Upper lobe of left lung (tissue), 6 donors: ENCODE data around the gene FBXO28. TPM values are rescaled to one million over a fixed set of nuclear protein-coding genes. Genes with fewer than 3 reads are reported as not detected.
A peak's percentile ranks its signal among the peaks of the same experiment; 100 is the strongest.

Experiments used
- ATAC-seq, 2 donors: fragments of 200-7000 bp; cut with Tn5 transposase; one replicate each; pipeline ENCODE4 v1.9.1; 2022; ENCODE audit warnings: mild to moderate bottlenecking in 2 of 2, moderate library complexity in 2 of 2; ENCODE audit not compliant: low FRiP score in 2 of 2
- DNase-seq, 2 donors: peaks; one replicate each; pipeline ENCODE4 v3.0.0-alpha.2; 2019 to 2020
- H3K27ac ChIP-seq, 4 donors: fragments of 200-600 bp; sonication (generic); one replicate each; pipeline ENCODE4 v1.5.1; 2016 to 2019
- H3K27me3 ChIP-seq, 4 donors: fragments of 200-600 bp; sonication (generic); one replicate each; pipeline ENCODE4 v1.5.1; 2017 to 2019
- H3K36me3 ChIP-seq, 4 donors: fragments of 200-600 bp; sonication (generic); one replicate each; pipeline ENCODE4 v1.5.1; 2016 to 2019
- H3K4me1 ChIP-seq, 4 donors: fragments of 200-600 bp; sonication (generic); one replicate each; pipeline ENCODE4 v1.5.1; 2018 to 2019
- H3K4me3 ChIP-seq, 4 donors: fragments of 200-600 bp; sonication (generic); one replicate each; pipeline ENCODE4 v1.5.1; 2017 to 2019; ENCODE audit warnings: mild to moderate bottlenecking in 2 of 4, moderate library complexity in 1 of 4
- H3K9me3 ChIP-seq, 4 donors: fragments of 200-600 bp; sonication (generic); one replicate each; pipeline ENCODE4 v1.5.1; 2018 to 2019
- EP300 ChIP-seq, 4 donors: sonication (generic); formaldehyde crosslinking; IDR thresholded peaks; one replicate each; pipeline ENCODE4 v1.5.1; 2017; ENCODE audit warnings: antibody characterized with exemption in 4 of 4, control low read depth in 2 of 4
- POLR2A ChIP-seq, 4 donors: fragments of 450-650 bp; IDR thresholded peaks; one replicate each; pipeline ENCODE4 v1.5.1; 2016 to 2017; ENCODE audit warnings: antibody characterized with exemption in 4 of 4, mild to moderate bottlenecking in 2 of 4
- POLR2AphosphoS5 ChIP-seq, 2 donors: sonication (generic); formaldehyde crosslinking; IDR thresholded peaks; one replicate each; pipeline ENCODE4 v1.5.1; 2017; ENCODE audit warnings: antibody characterized with exemption in 2 of 2
- WGBS, 2 donors: methylation state at CpG; one replicate each; pipeline ENCODE4 v1.1.5; 2017 to 2018; 5-methylcytosine and 5-hydroxymethylcytosine counted together
- total RNA-seq, 6 donors: library from RNA; depleted of rRNA in 4 of 6; stranded (reverse); fragments of >200 nt in 4 of 6; gene quantifications; one replicate each; pipeline versions ENCODE4 v1.1.0 to v1.2.1, GENCODE V29; 2016 to 2021
- TF ChIP-seq, protein P1 (sequence below), 6 experiments: fragments of 450-650 bp in 4 of 6; fragments of 200-600 bp in 2 of 6; sonication (generic) in 2 of 6; IDR thresholded peaks; one replicate each; pipeline ENCODE4 v1.5.1; 2016 to 2019; ENCODE audit warnings: antibody characterized with exemption in 6 of 6
- donor health status: DM: no; HTN: no; CAD: no; lungs with moderate emphysema.
- donor health status: DM: no; HTN: yes; CAD: no; lungs with severe emphysema.

FBXO28 gene
- total RNA-seq, 6 donors from 2014 or later = 9.1 to 34.8 (median 27.2) TPM

DNA sequence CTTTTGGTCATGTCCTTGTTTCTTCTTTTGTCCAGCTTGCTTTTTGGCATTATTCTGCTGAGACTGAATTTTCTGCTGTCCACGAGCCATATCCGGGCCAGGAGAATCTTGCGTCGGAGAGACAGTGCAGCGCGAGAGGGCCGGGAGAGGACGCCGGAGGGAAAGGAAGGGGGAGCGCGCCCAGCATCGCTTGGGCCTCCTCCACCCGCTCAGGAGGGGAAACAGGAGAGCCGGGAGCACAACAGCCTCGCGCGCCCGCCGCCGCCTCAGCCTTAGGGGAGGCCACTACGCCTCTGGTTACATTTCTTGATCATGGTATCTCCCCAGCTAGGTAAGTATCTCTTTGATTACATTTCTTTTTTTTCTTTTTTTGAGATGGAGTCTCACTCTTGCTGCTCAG is 61.7 kb downstream of the FBXO28 start:
- DNase-seq (peak in 1 of 2 donors; percentile 85), ATAC-seq (peak; percentile 75 to 80)
- WGBS, 2 donors = 23 to 33% methylated on average over 18 to 21 of the region's 21 CpGs
- H3K36me3 ChIP-seq = no peaks in the 10 kb centered on the region
- peaks cover 0 to 5% (median 2%) of the 10 kb centered on the region in 4 donors for H3K4me1 ChIP-seq
- TF ChIP-seq, protein P1, sequence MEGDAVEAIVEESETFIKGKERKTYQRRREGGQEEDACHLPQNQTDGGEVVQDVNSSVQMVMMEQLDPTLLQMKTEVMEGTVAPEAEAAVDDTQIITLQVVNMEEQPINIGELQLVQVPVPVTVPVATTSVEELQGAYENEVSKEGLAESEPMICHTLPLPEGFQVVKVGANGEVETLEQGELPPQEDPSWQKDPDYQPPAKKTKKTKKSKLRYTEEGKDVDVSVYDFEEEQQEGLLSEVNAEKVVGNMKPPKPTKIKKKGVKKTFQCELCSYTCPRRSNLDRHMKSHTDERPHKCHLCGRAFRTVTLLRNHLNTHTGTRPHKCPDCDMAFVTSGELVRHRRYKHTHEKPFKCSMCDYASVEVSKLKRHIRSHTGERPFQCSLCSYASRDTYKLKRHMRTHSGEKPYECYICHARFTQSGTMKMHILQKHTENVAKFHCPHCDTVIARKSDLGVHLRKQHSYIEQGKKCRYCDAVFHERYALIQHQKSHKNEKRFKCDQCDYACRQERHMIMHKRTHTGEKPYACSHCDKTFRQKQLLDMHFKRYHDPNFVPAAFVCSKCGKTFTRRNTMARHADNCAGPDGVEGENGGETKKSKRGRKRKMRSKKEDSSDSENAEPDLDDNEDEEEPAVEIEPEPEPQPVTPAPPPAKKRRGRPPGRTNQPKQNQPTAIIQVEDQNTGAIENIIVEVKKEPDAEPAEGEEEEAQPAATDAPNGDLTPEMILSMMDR (IDR thresholded peaks at IDR 0.05) = no peak
- TF ChIP-seq POLR2AphosphoS5 (IDR thresholded peaks at IDR 0.05) = no peak
- no peak for TF ChIP-seq POLR2A (IDR thresholded peaks at IDR 0.05)
- TF ChIP-seq EP300 (IDR thresholded peaks at IDR 0.05) = no peak
- no peak overlapping the region for H3K4me3 ChIP-seq
- no peaks in the 10 kb centered on the region for H3K9me3 ChIP-seq
- no peaks in the 10 kb centered on the region for H3K27me3 ChIP-seq
- H3K27ac ChIP-seq = no peak overlapping the region

DNA sequence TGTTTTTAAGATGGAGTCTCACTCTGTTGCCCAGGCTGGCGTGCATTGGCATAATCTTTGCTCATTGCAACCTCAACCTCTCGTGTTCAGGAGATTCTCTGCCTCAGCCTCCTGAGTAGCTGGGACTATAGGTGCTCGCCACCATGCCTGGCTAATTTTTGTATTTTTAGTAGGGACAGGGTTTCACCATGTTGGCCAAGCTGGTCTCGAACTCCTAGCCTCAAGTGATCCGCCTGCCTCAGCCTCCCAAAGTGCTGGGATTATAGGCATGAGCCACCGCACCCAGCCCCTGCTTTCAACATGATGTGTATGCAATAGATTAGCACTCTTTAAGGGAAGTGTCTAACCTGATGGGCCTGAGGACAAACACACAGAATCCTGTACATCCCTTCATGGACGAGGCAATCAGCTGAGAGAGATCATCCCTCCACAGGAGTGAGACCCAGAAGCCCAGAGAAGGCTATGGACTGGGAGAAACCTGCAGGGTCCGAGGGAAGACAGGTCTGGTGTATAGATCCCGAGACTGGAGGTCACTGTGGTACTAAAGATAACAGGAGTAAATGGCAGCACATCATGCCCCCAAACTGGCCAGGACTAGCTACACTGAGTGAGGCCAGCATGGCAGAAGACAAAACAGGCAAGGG is 63.6 kb downstream of the FBXO28 start:
- H3K4me3 ChIP-seq = no peak overlapping the region
- no peak for TF ChIP-seq POLR2A (IDR thresholded peaks at IDR 0.05)
- no peak for TF ChIP-seq POLR2AphosphoS5 (IDR thresholded peaks at IDR 0.05)
- TF ChIP-seq, protein P1 (IDR thresholded peaks at IDR 0.05) = no peak
- TF ChIP-seq EP300 (IDR thresholded peaks at IDR 0.05) = no peak
- no peaks in the 10 kb centered on the region for H3K9me3 ChIP-seq
- ATAC-seq (no peak), DNase-seq (no peak)
- no peak overlapping the region for H3K27ac ChIP-seq
- H3K27me3 ChIP-seq = no peaks in the 10 kb centered on the region
- 89 to 91% methylated on average over 9 of the region's 9 CpGs for WGBS, 2 donors
- no peaks in the 10 kb centered on the region for H3K36me3 ChIP-seq
- H3K4me1 ChIP-seq = peaks cover 0 to 7% (median 3%) of the 10 kb centered on the region in 4 donors

DNA sequence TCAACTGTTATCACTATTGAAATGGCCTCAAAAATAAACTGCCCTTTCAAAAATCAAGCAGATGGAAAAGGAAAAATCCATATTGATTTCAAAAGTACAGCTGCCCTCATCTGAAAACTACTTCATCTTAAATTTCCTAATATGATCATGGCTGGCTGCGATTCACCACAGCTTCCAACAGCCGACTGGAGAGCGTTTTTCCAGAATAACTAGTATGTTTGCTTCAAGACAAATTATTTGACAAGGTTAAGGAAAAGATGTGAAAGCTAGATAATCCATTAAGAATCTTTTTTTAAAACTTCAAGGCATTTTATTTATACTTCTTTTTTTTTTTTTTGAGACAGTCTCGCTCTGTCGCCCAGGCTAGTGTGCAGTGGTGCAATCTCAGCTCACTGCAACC is 65.0 kb downstream of the FBXO28 start:
- ATAC-seq (no peak), DNase-seq (no peak)
- Histone ChIP-seq H3K27me3 (no peaks in the 10 kb centered on the region), H3K36me3 (no peaks in the 10 kb centered on the region), H3K27ac (no peak overlapping the region), H3K9me3 (no peaks in the 10 kb centered on the region), H3K4me1 (peaks cover under 1 to 8% (median 5%) of the 10 kb centered on the region in 4 donors), H3K4me3 (no peak overlapping the region)
- WGBS, 2 donors = 88 to 90% methylated on average over 5 of the region's 5 CpGs
- TF ChIP-seq EP300 (IDR thresholded peaks at IDR 0.05) (no peak), POLR2AphosphoS5 (IDR thresholded peaks at IDR 0.05) (no peak), POLR2A (IDR thresholded peaks at IDR 0.05) (no peak)

DNA sequence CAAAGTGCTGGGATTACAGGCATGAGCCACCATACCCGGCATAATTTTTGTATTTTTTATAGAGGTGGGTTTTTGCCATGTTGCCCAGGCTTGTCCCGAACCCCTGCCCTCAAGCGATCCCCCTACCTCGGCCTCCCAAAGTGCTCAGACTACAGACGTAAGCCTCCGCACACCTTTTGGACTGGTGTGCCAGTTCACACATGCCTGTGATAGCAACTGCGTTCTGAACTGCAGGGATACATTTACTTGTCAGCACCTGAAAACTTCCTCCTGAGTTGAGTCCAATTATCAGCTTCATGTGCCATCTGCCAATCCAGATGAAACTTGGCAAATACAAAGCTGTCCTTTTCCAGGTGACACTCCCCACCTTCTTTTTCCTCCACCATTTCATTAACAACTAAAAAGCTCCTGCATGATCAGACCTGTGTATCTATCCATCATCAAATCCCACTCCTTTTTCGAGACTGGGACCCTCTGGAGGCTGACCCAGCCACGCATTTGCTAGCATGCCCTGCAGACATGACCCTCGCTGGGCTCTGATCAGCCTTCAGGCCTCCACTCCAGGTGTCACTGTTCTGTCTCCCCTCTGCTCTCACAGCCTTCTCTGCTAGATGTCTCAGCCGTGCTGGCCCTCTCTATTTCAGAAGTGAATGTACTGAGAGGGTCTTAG is 67.0 kb downstream of the FBXO28 start:
- Histone ChIP-seq H3K27ac (no peak overlapping the region), H3K4me1 (peaks cover 18 to 28% (median 19%) of the 10 kb centered on the region in 4 donors), H3K27me3 (no peaks in the 10 kb centered on the region), H3K4me3 (no peak overlapping the region), H3K9me3 (no peaks in the 10 kb centered on the region), H3K36me3 (peaks cover 0 to 2% (median 0%) of the 10 kb centered on the region in 4 donors)
- DNase-seq (no peak), ATAC-seq (no peak)
- 96 to 98% methylated on average over 11 of the region's 11 CpGs for WGBS, 2 donors
- TF ChIP-seq POLR2A (IDR thresholded peaks at IDR 0.05) = no peak
- TF ChIP-seq POLR2AphosphoS5 (IDR thresholded peaks at IDR 0.05) = no peak
- no peak for TF ChIP-seq EP300 (IDR thresholded peaks at IDR 0.05)
- TF ChIP-seq, protein P1 (IDR thresholded peaks at IDR 0.05) = no peak

DNA sequence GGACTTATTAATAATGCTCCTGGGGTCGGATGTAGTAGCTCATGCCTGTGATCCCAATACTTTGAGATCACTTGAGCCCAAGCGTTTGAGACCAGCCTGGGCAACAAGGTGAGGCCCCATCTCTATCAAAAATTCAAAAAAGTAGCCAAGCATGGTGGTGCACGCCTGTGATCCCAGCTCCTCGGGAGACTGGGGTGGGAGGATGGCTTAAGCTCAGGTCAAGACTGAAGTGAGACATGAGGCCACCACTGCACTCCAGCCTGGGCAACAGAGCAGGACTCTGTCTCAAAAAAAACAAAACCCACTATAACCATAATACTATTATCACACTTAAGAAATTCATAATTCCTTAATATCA is 67.5 kb downstream of the FBXO28 start:
- TF ChIP-seq, protein P1 (IDR thresholded peaks at IDR 0.05) = no peak
- TF ChIP-seq EP300 (IDR thresholded peaks at IDR 0.05) (no peak), POLR2AphosphoS5 (IDR thresholded peaks at IDR 0.05) (no peak), POLR2A (IDR thresholded peaks at IDR 0.05) (no peak)
- H3K4me3 ChIP-seq = no peak overlapping the region
- H3K27ac ChIP-seq = peak overlapping the region in 2 of 4 donors; percentile 94 to 99
- DNase-seq (no peak), ATAC-seq (no peak)
- H3K36me3 ChIP-seq = peaks cover 0 to 6% (median 0%) of the 10 kb centered on the region in 4 donors
- WGBS, 2 donors = 89 to 98% methylated on average over 4 of the region's 4 CpGs
- H3K27me3 ChIP-seq = no peaks in the 10 kb centered on the region
- peaks cover 18 to 28% (median 22%) of the 10 kb centered on the region in 4 donors for H3K4me1 ChIP-seq
- no peaks in the 10 kb centered on the region for H3K9me3 ChIP-seq
